Adrenal gland (tissue), 12 donors: ENCODE measurements around the gene FAM163B. TPM values are rescaled to one million over a fixed set of nuclear protein-coding genes. Genes with fewer than 3 reads are reported as not detected.
"Not testable (repeated sequence)": the region's sequence is repeated elsewhere in the genome, so short reads cannot be mapped to it uniquely, and the experiment has no call there.

Experiments used
- DNase-seq, 7 donors: peaks; one replicate each; pipeline ENCODE4 v3.0.0-alpha.2; 2019 to 2020
- H3K27ac ChIP-seq, 5 donors: fragments of 200-600 bp; sonication (generic) in 4 of 5; 1 replicate in 3 of 5; 2 replicates in 2 of 5; pipeline versions ENCODE4 v1.5.1 to v1.8.0; 2016 to 2020; ENCODE audit warnings: mild to moderate bottlenecking in 1 of 5
- H3K27me3 ChIP-seq: fragments of 200-600 bp; 2 replicates; pipeline ENCODE4 v1.8.0; 2021
- H3K36me3 ChIP-seq, 2 donors: fragments of 200-600 bp; replicated peaks in 1 of 2; 1 replicate in 1 of 2; 2 replicates in 1 of 2; pipeline versions ENCODE4 v1.5.1 to v1.8.0; 2018 to 2022
- H3K4me1 ChIP-seq, 2 donors: fragments of 200-600 bp; replicated peaks in 1 of 2; 1 replicate in 1 of 2; 2 replicates in 1 of 2; pipeline versions ENCODE4 v1.5.1 to v1.8.0; 2018 to 2021
- H3K4me3 ChIP-seq, 4 donors: fragments of 200-600 bp; sonication (generic) in 3 of 4; one replicate each; pipeline ENCODE4 v1.5.1; 2016 to 2018
- H3K9me3 ChIP-seq, 3 donors: fragments of 200-600 bp; sonication (generic) in 1 of 3; replicated peaks in 1 of 3; 1 replicate in 2 of 3; 2 replicates in 1 of 3; pipeline versions ENCODE4 v1.5.1 to v1.8.0; 2016 to 2021
- CTCF ChIP-seq, 6 experiments: fragments of 450-650 bp in 4 of 6; fragments of 200-600 bp in 2 of 6; sonication (generic) in 1 of 6; IDR thresholded peaks; 1 replicate in 5 of 6; 2 replicates in 1 of 6; pipeline versions ENCODE4 v1.5.1 to v1.8.0; 2016 to 2021; ENCODE audit warnings: antibody characterized with exemption in 6 of 6, mild to moderate bottlenecking in 2 of 6, moderate library complexity in 1 of 6
- POLR2A ChIP-seq, 2 donors: fragments of 450-650 bp; IDR thresholded peaks; one replicate each; pipeline ENCODE4 v1.6.1; 2017; ENCODE audit warnings: antibody characterized with exemption in 2 of 2, mild to moderate bottlenecking in 2 of 2, moderate library complexity in 1 of 2
- WGBS, 4 donors: extraction: QIAGEN DNeasy Blood & Tissue Kit in 2 of 4; methylation state at CpG; one replicate each; pipeline versions ENCODE4 v1.1.5 to v1.1.7; 2013 to 2017; 5-methylcytosine and 5-hydroxymethylcytosine counted together
- intact Hi-C, 2 donors: fragments of 100-400 bp; cut with DNase I; formaldehyde crosslinking; loops; one replicate each; pipeline versions ENCODE4 v1.14.1 to v1.15.0; 2022 to 2023
- polyA plus RNA-seq, 3 donors: library from polyadenylated mRNA; stranded (reverse); fragments of 200-250 nt in 2 of 3; fragments of 350-450 nt in 1 of 3; fragmentation: Illumina TruSeq in 1 of 3; extraction: RNeasy Lipid Tissue Mini Kit (QIAGEN cat#74804) in 1 of 3; gene quantifications; one replicate each; pipeline ENCODE4 v1.2.3, GENCODE V29; 2013 to 2014
- total RNA-seq, 9 donors: library from RNA; depleted of rRNA in 4 of 9; stranded (reverse); fragments of >200 nt in 4 of 9; fragments of 120-200 nt in 1 of 9; fragmentation: NEBNext Ultra II Directional in 1 of 9; extraction: Animal tissue kit (Norgen Biotek cat#: 25700) in 1 of 9; gene quantifications; one replicate each; pipeline versions ENCODE4 v1.1.0 to v1.2.4, GENCODE V29; 2013 to 2023
- donor health status: healthy with polysubstance abuse.
- donor health status: Bipolar disorder and iron deficiency.
- donor health status: DM: yes; HTN: yes; CAD: no.
- donor health status: DM: no; HTN: no; CAD: no.
- donor health status: DM: no; HTN: no; CAD: no.
- donor health status: DM: yes; HTN: yes; CAD: no.

Gene FAM163B
- total and polyA plus RNA-seq, 12 donors, result 0.72 to 14.3 (median 2.5) TPM

DNA sequence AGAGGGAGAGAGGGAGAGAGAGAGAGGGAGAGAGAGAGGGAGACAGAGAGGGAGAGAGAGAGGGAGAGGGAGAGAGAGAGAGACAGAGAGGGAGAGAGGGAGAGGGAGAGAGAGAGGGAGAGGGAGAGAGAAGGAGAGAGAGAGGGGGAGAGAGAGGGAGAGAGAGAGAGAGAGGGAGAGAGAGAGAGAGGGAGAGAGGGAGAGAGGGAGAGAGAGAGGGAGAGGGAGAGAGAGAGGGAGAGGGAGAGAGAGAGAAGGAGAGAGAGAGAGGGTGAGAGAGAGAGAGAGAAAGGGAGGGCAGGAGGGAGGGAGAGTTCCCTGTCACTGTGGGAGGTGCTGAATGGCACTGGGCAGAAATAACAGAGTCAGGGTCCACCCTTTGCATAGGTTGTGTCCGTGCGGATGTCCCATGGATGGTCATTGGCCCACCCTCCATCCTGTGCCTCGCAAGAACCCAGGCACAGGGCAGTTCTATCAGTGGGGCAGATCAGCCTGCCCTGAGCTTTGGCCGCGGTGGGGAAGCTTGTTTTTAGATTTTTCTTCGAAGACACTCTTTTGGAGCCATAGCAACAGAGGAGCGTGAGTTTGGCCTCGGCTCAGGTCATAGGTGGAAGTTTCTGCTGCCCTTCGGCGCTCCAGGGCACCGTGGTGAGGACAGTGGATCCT lies 44.6 kb downstream of the FAM163B start:
- no peaks in the 10 kb centered on the region for H3K27me3 ChIP-seq
- no peak for TF ChIP-seq POLR2A (IDR thresholded peaks at IDR 0.05)
- peak in 3 of 6 experiments; percentile 5 to 35 (median 28) for TF ChIP-seq CTCF (IDR thresholded peaks at IDR 0.05)
- H3K27ac ChIP-seq, result peak overlapping the region in 2 of 5 donors; percentile 55 to 79
- H3K4me1 ChIP-seq, result peaks cover 0 to 6% of the 10 kb centered on the region in 2 donors
- no peaks in the 10 kb centered on the region for H3K9me3 ChIP-seq
- intact Hi-C loops, result no loop called here
- no peak overlapping the region for H3K4me3 ChIP-seq
- WGBS, 4 donors, result 64 to 86% (median 77%) methylated on average over 11 of the region's 11 CpGs
- H3K36me3 ChIP-seq, result peaks cover 0 to 7% of the 10 kb centered on the region in 2 donors
- DNase-seq, result no peak

DNA sequence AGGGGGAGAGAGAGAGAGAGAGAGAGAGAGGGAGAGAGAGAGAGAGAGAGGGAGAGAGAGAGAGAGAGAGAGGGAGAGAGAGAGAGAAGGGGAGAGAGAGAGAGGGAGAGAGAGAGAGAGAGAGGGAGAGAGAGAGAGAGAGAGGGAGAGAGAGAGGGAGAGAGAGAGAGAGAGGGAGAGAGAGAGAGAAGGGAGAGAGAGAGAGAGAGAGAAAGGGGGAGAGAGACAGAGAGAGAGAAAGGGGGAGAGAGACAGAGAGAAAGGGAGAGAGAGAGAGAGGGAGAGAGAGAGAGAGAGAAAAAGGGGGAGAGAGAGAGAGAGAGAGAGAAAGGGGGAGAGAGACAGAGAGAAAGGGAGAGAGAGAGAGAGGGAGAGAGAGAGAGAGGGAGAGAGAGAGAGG lies 45.4 kb downstream of the FAM163B start:
- H3K4me1 ChIP-seq, DNase-seq, H3K27me3 ChIP-seq, H3K27ac ChIP-seq, H3K36me3 ChIP-seq, H3K4me3 ChIP-seq, H3K9me3 ChIP-seq, intact Hi-C loops: not testable (repeated sequence)

DNA sequence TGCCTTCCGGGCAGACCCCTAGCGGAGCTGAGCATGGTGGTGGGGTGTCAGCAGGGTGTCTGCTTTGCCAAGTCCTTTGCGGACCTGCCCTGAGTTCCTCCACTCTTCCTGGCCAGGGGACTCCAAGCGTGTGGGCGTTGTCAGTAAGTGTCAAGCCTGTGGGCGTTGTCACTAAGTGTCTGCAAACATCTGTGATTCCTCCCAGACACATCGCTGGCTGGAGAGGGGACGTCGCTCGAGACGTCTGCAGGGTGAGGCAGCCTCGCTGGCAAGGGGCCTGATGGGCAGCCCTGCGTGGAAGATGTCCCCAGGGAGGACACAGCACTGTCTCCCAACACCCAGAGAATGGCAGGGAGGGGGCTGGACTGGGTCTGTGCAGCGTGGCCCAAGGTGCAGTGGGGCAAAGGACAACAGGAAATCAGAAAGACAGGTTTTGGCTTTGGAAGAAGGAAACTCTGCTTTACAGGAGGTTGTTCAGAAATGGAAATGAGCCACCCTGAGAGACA lies 45.8 kb downstream of the FAM163B start:
- peak overlapping the region in 2 of 5 donors; percentile 21 to 74 for H3K27ac ChIP-seq
- H3K9me3 ChIP-seq, result no peaks in the 10 kb centered on the region
- intact Hi-C loops, result no loop called here

GRCh38 chr9:133562611-133563290 lies 46.4 kb downstream of the FAM163B start:
- intact Hi-C loops, result no loop called here
- TF ChIP-seq CTCF (IDR thresholded peaks at IDR 0.05) (no peak), POLR2A (IDR thresholded peaks at IDR 0.05) (no peak)
- peaks cover 13 to 19% of the 10 kb centered on the region in 2 donors for H3K4me1 ChIP-seq

More for the DNA sequence above, 45.8 kb downstream of the FAM163B start:
- peaks cover 0 to 7% of the 10 kb centered on the region in 2 donors for H3K36me3 ChIP-seq
- H3K27me3 ChIP-seq, result no peaks in the 10 kb centered on the region
- 11 to 17% (median 15%) methylated on average over 5 to 14 of the region's 14 CpGs for WGBS, 4 donors
- no peak overlapping the region for H3K4me3 ChIP-seq
- peaks cover 7 to 13% of the 10 kb centered on the region in 2 donors for H3K4me1 ChIP-seq
- DNase-seq, result peak in 3 of 7 donors; percentile 42 to 50 (median 43)
- TF ChIP-seq POLR2A (IDR thresholded peaks at IDR 0.05) (no peak), CTCF (IDR thresholded peaks at IDR 0.05) (no peak)

More at GRCh38 chr9:133562611-133563290, 46.4 kb downstream of the FAM163B start:
- 17 to 91% (median 63%) methylated on average over 1 to 54 of the region's 54 CpGs for WGBS, 4 donors
- H3K27me3 ChIP-seq, result no peaks in the 10 kb centered on the region
- peak overlapping the region in 2 of 5 donors; percentile 21 to 74 for H3K27ac ChIP-seq
- H3K4me3 ChIP-seq, result no peak overlapping the region
- no peak for DNase-seq
- peaks cover 0 to 7% of the 10 kb centered on the region in 2 donors for H3K36me3 ChIP-seq
- H3K9me3 ChIP-seq, result no peaks in the 10 kb centered on the region
